ENCODE measurements around the gene GNAL.
"Not testable (repeated sequence)": the region's sequence is repeated elsewhere in the genome, so short reads cannot be mapped to it uniquely, and the experiment has no call there.

GNAL gene

GRCh38 chr18:11842562-11842961 lies 153.5 kb downstream of the GNAL start:
- no peaks in the 10 kb centered on the region for H3K27me3 Mint-ChIP-seq
- H3K4me1 Mint-ChIP-seq (ENCODE audit: low read depth) = no peaks in the 10 kb centered on the region
- no peaks in the 10 kb centered on the region for H3K9me3 Mint-ChIP-seq
- no peak overlapping the region for H3K4me3 Mint-ChIP-seq
- no peak overlapping the region for H3K27ac Mint-ChIP-seq
- H3K36me3 Mint-ChIP-seq (ENCODE audit: low read depth) = no peaks in the 10 kb centered on the region

- Mint-ChIP-seq H3K4me1 (ENCODE audit: low read depth) (peaks cover 6% of the 10 kb centered on the region), H3K27me3 (no peaks in the 10 kb centered on the region), H3K9me3 (no peaks in the 10 kb centered on the region), H3K4me3 (no peak overlapping the region), H3K36me3 (ENCODE audit: low read depth) (no peaks in the 10 kb centered on the region), H3K27ac (no peak overlapping the region)
Measured at GRCh38 chr18:11844436-11844835, 155.4 kb downstream of the GNAL start.

- H3K9me3 Mint-ChIP-seq = no peaks in the 10 kb centered on the region
- no peaks in the 10 kb centered on the region for H3K27me3 Mint-ChIP-seq
- H3K4me1 Mint-ChIP-seq (ENCODE audit: low read depth) = peaks cover 18% of the 10 kb centered on the region
- H3K4me3 Mint-ChIP-seq = no peak overlapping the region
- no peaks in the 10 kb centered on the region for H3K36me3 Mint-ChIP-seq (ENCODE audit: low read depth)
- H3K27ac Mint-ChIP-seq = no peak overlapping the region
Measured at GRCh38 chr18:11845654-11846053, 156.6 kb downstream of the GNAL start.

GRCh38 chr18:11847811-11848210 lies 158.7 kb downstream of the GNAL start:
- peaks cover 30% of the 10 kb centered on the region for H3K4me1 Mint-ChIP-seq (ENCODE audit: low read depth)
- peaks cover 3% of the 10 kb centered on the region for H3K36me3 Mint-ChIP-seq (ENCODE audit: low read depth)
- H3K4me3 Mint-ChIP-seq = no peak overlapping the region
- H3K9me3 Mint-ChIP-seq = no peaks in the 10 kb centered on the region
- no peak overlapping the region for H3K27ac Mint-ChIP-seq
- H3K27me3 Mint-ChIP-seq = no peaks in the 10 kb centered on the region

- H3K27ac Mint-ChIP-seq = no peak overlapping the region
- H3K9me3 Mint-ChIP-seq = no peaks in the 10 kb centered on the region
- no peaks in the 10 kb centered on the region for H3K27me3 Mint-ChIP-seq
- no peak overlapping the region for H3K4me3 Mint-ChIP-seq
- peaks cover 45% of the 10 kb centered on the region for H3K4me1 Mint-ChIP-seq (ENCODE audit: low read depth)
- H3K36me3 Mint-ChIP-seq (ENCODE audit: low read depth) = peaks cover 3% of the 10 kb centered on the region
Measured at GRCh38 chr18:11849279-11849678, 160.2 kb downstream of the GNAL start.

- peak overlapping the region; percentile 97 for H3K4me3 Mint-ChIP-seq
- peaks cover 6% of the 10 kb centered on the region for H3K36me3 Mint-ChIP-seq (ENCODE audit: low read depth)
- H3K4me1 Mint-ChIP-seq (ENCODE audit: low read depth) = peaks cover 50% of the 10 kb centered on the region
- peak overlapping the region; percentile 97 for H3K27ac Mint-ChIP-seq
- H3K9me3 Mint-ChIP-seq = no peaks in the 10 kb centered on the region
- no peaks in the 10 kb centered on the region for H3K27me3 Mint-ChIP-seq
Measured at GRCh38 chr18:11849841-11850634, 161.0 kb downstream of the GNAL start.

- H3K27ac Mint-ChIP-seq = peak overlapping the region; percentile 97
- H3K27me3 Mint-ChIP-seq = no peaks in the 10 kb centered on the region
- peaks cover 10% of the 10 kb centered on the region for H3K36me3 Mint-ChIP-seq (ENCODE audit: low read depth)
- peaks cover 54% of the 10 kb centered on the region for H3K4me1 Mint-ChIP-seq (ENCODE audit: low read depth)
- H3K4me3 Mint-ChIP-seq = peak overlapping the region; percentile 97
- no peaks in the 10 kb centered on the region for H3K9me3 Mint-ChIP-seq
Measured at GRCh38 chr18:11850821-11851145, 161.7 kb downstream of the GNAL start.

GRCh38 chr18:11851146-11851805 lies 162.2 kb downstream of the GNAL start, which contains the start of gene CHMP1B:
Gene CHMP1B, plus strand, starts transcription at chr18:11851413. Its CDS starts 99 bp downstream, at chr18:11851512.
- H3K36me3 Mint-ChIP-seq (ENCODE audit: low read depth) = peaks cover 10% of the 10 kb centered on the region
- H3K9me3 Mint-ChIP-seq = no peaks in the 10 kb centered on the region
- H3K27me3 Mint-ChIP-seq = no peaks in the 10 kb centered on the region
- H3K27ac Mint-ChIP-seq = peak within 1 kb of the TSS; percentile 97
- peaks cover 54% of the 10 kb centered on the region for H3K4me1 Mint-ChIP-seq (ENCODE audit: low read depth)
- H3K4me3 Mint-ChIP-seq = peak within 1 kb of the TSS; percentile 97

GRCh38 chr18:11851806-11852337 lies 162.8 kb downstream of the GNAL start:
- H3K36me3 Mint-ChIP-seq (ENCODE audit: low read depth) = peaks cover 10% of the 10 kb centered on the region
- H3K27me3 Mint-ChIP-seq = no peaks in the 10 kb centered on the region
- H3K4me3 Mint-ChIP-seq = peak overlapping the region; percentile 97
- H3K27ac Mint-ChIP-seq = peak overlapping the region; percentile 97
- peaks cover 54% of the 10 kb centered on the region for H3K4me1 Mint-ChIP-seq (ENCODE audit: low read depth)
- H3K9me3 Mint-ChIP-seq = no peaks in the 10 kb centered on the region

GRCh38 chr18:11854554-11854953 lies 165.5 kb downstream of the GNAL start:
- peak overlapping the region; percentile 53 for H3K27ac Mint-ChIP-seq
- H3K9me3 Mint-ChIP-seq; H3K36me3 Mint-ChIP-seq (ENCODE audit: low read depth); H3K4me3 Mint-ChIP-seq; H3K27me3 Mint-ChIP-seq: not testable (repeated sequence)
- peaks cover 50% of the 10 kb centered on the region for H3K4me1 Mint-ChIP-seq (ENCODE audit: low read depth)

GRCh38 chr18:11857177-11857887 lies 168.3 kb downstream of the GNAL start:
- peaks cover 7% of the 10 kb centered on the region for H3K36me3 Mint-ChIP-seq (ENCODE audit: low read depth)
- H3K27me3 Mint-ChIP-seq = no peaks in the 10 kb centered on the region
- H3K9me3 Mint-ChIP-seq = no peaks in the 10 kb centered on the region
- H3K4me3 Mint-ChIP-seq = no peak overlapping the region
- peaks cover 37% of the 10 kb centered on the region for H3K4me1 Mint-ChIP-seq (ENCODE audit: low read depth)
- no peak overlapping the region for H3K27ac Mint-ChIP-seq

GRCh38 chr18:11859282-11859830 lies 170.3 kb downstream of the GNAL start:
- Mint-ChIP-seq H3K27ac (peak overlapping the region; percentile 43), H3K9me3 (no peaks in the 10 kb centered on the region), H3K27me3 (no peaks in the 10 kb centered on the region), H3K4me3 (peak overlapping the region; percentile 12), H3K36me3 (ENCODE audit: low read depth) (peaks cover 7% of the 10 kb centered on the region), H3K4me1 (ENCODE audit: low read depth) (peaks cover 17% of the 10 kb centered on the region)

- Mint-ChIP-seq H3K4me1 (ENCODE audit: low read depth) (peaks cover 13% of the 10 kb centered on the region), H3K9me3 (no peaks in the 10 kb centered on the region), H3K27me3 (no peaks in the 10 kb centered on the region), H3K36me3 (ENCODE audit: low read depth) (peaks cover 4% of the 10 kb centered on the region), H3K4me3 (no peak overlapping the region), H3K27ac (peak overlapping the region; percentile 50)
Measured at GRCh38 chr18:11859903-11860407, 170.9 kb downstream of the GNAL start.

- no peaks in the 10 kb centered on the region for H3K36me3 Mint-ChIP-seq (ENCODE audit: low read depth)
- H3K9me3 Mint-ChIP-seq = no peaks in the 10 kb centered on the region
- H3K27me3 Mint-ChIP-seq = no peaks in the 10 kb centered on the region
- peak overlapping the region; percentile 48 for H3K27ac Mint-ChIP-seq
- H3K4me3 Mint-ChIP-seq = no peak overlapping the region
- H3K4me1 Mint-ChIP-seq (ENCODE audit: low read depth) = peaks cover 8% of the 10 kb centered on the region
Measured at GRCh38 chr18:11860594-11861450, 171.8 kb downstream of the GNAL start.

Data from stimulated activated naive CD8-positive, alpha-beta T cell treated with anti-CD3 and anti-CD28 coated beads, Interleukin-15, Interleukin-2, amounts not matched to agents 100 ng/mL and 50 ng/mL, for 24 hours (primary cell).